Fibroblast of gingiva (primary cell): ENCODE data around the gene CYB561D1.
"Not testable (repeated sequence)": the region's sequence is repeated elsewhere in the genome, so short reads cannot be mapped to it uniquely, and the experiment has no call there.

Source experiments
- DNase-seq: peaks from one replicate; pipeline ENCODE4 v3.0.0-alpha.2; 2011; ENCODE audit warnings: low read depth

CYB561D1 gene

DNA sequence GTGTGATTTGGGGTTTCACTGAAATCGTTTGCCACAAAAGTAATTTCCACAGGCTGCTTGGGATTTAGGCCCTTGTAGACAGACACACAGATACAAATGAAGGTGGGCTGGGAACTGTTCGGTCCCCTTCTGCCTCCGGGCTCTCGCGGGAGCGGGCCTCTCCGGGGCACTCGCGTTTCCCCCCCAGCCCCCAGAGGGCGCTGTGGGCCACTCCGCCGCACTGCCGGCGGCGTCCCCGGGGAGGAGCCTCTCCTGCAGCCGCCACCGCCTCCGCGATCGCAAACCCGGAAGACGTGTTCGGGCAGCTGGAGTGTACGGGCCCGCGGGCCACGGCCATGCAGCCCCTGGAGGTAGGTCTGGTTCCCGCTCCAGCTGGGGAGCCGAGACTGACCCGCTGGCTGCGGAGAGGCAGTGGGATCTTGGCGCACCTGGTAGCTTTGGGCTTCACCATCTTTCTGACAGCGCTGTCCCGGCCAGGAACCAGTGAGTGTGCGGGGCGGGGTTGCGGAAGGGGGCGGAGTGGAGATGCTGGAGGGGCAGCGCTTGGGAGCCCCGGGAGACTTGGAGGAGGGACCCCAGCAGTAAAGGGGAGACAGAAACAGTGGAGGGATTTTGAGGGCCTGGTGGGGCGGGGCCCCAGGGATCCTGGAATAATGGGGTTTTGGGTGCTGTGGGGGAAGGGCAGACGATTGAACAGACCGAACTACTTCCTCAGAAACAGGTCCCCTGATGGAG is at the start of gene CYB561D1:
CYB561D1 (plus strand) TSS at position 290 of the 735 bp plus-strand sequence; CDS start at position 336, 46 bp downstream.
- DNase-seq, result peak; percentile 75

GRCh38 chr1:109444346-109444745 is 49.5 kb upstream of the CYB561D1 start:
- DNase-seq, result no peak

DNA sequence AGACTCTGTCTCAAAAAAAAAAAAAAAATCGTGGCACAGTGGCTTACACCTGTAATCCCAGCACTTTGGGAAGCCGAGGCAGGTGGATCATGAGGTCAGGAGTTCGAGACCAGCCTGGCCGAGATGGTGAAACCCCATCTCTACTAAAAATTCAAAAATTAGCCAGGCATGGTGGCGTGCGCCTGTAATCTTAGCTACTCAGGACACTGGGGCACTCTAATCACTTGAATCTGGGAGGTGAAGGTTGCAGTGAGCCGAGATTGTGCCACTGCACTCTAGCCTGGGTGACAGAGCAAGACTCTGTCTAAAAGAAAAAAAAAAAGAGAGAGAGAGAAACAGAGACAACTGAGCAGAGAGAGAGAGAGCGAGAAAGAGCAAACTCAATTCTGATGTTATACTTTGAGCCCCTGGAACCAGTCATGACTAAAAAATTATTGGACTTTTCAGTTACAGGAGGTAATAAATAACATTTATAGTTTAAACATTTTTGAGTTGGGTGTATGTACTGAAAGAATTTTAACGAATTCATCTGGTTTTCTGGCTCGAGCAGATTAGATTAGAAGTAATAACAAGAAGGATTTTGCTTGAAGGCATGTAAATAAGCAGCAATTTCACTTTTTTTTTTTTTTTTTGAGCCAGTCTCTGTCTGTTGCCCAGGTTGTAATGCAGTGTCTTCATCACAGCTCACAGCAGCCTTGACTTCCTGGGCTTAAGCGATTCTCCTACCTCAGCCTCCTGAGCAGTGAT is 47.8 kb upstream of the CYB561D1 start:
- not testable (repeated sequence) for DNase-seq

DNA sequence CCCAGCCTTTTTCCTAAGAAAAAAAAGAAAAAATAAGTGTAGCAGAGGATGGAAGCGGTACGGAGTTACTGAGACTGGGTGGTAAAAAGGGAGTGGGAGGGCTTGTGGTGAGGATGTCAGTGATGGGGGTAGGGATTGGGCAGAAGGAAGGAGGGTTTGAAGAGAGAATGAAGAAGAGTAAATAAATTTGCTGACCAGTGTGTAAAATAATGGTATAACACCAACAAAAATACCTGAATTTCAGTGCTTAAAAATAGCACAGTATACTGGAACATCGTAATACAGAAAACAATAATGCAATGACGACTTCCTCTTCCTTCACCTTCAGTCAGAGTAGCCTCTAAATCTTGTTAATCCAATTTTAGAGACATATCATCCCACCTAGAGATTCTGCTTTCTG is 46.4 kb upstream of the CYB561D1 start:
- DNase-seq, result no peak

GRCh38 chr1:109454497-109455133 is 39.3 kb upstream of the CYB561D1 start:
- no peak for DNase-seq

GRCh38 chr1:109457819-109458218 is 36.1 kb upstream of the CYB561D1 start:
- no peak for DNase-seq

DNA sequence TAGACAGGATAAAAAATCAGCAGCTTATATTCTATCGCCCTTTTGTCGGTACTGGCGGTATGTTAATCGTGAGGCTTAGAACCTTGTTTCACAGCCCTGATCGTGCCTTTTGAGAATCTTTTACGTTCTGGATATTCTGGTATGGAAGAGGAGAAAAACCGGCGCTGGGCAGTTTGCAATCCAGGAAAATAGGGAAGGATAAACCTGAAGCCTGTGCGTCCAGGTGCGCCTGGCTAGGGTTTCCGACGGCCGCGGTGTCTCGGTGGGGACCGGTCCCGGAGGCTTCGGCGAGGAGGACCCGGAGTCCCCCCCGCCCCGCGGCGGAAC is 27.8 kb upstream of the CYB561D1 start:
- no peak for DNase-seq

DNA sequence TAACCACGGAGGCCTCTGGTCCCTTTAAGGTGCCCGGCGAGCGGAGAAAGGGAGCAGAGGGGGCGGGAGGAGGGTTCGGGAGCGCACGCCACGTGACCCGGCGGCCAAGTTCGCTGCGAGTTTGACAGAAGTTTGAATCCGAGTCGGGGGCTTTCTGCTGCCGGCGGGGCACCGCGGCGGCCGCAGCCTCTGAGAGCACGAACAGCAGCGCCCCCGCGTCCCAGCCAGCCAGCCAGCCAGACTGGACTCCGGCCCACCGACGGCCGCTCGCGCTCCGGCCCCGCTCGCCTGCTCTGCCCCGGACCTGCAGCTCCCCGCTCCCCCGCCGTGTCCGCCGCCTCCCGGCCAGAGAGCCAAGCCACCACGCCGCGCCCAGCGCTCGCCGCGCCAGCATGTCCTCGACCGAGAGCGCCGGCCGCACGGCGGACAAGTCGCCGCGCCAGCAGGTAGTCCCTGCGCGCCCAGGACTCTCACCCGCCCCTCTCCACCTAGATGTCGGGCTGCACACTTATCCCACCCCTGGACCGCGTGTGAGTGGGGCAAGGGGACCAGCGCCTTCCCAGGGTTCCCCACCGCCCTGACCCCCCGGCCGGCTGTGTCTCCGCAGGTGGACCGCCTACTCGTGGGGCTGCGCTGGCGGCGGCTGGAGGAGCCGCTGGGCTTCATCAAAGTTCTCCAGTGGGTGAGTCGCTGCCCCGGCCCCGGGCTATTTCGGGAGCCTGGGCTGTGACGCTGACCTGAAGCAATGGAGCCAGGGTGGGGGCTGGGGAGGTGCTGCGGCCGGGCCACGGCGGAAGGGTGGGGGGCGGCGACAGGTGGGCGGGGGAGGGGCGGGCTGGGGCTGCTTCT is 27.2 kb upstream of the CYB561D1 start, which contains the start of gene SYPL2:
SYPL2 (plus strand) TSS at position 95 of the 849 bp plus-strand sequence; CDS start at position 393, 298 bp downstream.
- DNase-seq, result no peak

GRCh38 chr1:109467301-109467777 is 26.6 kb upstream of the CYB561D1 start:
- DNase-seq, result no peak

DNA sequence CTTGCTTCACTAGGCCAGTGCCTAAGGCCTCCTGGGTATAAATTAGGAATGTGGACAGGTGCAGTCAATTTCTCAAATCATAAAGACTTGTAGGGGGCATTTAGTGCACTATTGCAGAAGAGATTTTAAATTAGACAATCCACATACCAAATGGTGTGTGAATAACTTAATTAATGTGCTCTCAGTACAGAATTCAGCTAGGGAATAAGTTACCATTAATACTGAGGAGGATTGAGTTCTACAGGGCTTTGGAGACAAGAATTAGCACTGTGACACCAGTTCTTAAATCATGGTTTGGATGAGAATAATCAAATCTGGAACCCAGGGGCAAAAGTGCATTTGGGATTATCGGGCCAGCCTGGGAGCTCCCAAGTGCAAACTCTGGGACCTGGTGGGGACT is 25.8 kb upstream of the CYB561D1 start:
- no peak for DNase-seq

DNA sequence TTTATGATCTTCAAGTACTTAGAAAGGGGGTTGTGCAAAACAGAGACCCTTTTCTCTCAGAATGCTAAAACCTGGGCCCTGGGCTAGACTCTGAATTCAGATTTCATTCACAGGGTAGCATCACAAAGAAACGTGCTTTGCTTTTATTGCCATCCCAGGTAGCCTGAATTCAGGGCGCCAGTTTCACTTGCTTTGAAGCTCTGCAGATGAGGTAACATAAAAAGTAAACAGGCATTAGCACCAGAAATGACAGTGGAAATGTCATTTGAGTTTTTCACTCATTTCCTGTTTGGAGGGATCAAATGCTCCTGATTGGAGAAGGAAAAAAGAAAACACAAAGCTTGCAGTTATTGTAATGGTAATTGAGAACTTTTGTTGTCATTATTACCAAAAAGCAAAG is 25.0 kb upstream of the CYB561D1 start:
- DNase-seq, result no peak

- no peak for DNase-seq
These were observed 23.6 kb upstream of the CYB561D1 start for GRCh38 chr1:109470245-109470644.

DNA sequence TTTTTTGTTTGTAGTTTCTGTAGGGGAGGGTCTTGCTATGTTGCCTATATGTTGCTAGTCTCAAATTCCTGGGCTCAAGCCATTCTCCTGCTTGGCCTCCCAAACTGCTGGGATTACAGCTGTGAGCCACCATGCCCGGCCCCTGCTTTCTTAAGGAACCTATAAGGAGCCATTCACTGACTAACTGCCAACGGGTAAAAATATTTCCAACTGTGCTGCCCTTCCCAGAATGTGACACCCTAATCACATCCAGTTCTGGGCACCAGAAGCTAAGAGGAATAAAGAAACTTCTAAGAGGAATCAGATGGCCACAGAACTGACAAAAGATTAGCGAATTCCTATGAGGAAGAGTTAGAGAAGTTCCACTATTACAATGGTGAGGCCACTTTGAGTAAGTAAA is 21.1 kb upstream of the CYB561D1 start:
- no peak for DNase-seq

DNA sequence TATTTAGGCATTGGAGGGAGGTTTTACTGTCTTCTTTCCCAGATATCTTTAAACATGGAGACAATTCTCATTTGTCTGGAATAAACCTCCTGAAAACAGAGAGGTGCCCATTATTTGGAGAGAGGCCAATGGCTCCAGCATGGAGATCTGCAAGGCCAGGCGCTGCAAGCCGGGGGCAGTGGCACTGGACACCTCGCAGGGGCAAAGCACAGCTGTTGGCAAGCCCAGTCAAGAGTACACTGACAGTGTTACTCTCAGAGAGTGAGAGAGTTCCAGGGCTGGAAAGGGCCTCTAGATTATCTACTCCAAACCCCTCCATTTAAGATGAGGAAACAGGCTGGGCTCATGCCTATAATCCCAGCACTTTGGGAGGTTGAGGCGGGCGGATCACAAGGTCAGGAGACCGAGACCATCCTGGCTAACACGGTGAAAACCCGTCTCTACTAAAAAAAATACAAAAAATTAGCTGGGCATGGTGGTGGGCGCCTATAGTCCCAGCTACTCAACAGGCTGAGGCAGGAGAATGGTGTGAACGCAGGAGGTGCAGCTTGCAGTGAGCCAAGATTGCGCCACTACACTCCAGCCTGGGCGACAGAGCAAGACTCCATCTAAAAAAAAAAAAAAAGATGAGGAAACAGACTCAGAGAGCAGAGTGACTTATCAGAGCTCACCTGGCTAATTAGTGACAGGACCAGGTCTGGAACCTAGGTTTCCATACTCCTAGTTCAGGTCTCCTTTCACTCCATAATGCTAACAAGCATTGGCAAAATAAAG is 20.4 kb upstream of the CYB561D1 start:
- not testable (repeated sequence) for DNase-seq

- no peak for DNase-seq
These were observed 19.2 kb upstream of the CYB561D1 start for GRCh38 chr1:109474697-109475096.

- DNase-seq, result no peak
These were observed 18.6 kb upstream of the CYB561D1 start for GRCh38 chr1:109475261-109475660.

DNA sequence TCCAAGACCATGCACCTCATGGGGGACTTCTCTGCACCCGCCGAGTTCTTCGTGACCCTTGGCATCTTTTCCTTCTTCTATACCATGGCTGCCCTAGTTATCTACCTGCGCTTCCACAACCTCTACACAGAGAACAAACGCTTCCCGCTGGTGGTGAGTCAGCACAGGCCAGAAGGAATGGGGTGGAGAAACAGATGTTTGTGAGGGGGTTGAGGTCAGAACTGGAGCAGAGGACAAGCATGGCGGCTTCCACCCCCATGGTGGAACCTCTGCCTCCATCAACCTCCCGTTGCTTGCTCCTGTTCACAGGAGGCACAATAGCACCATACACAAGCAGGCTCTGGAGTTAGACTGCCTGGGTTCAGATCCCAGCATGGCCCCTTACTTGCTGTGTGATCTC is 17.1 kb upstream of the CYB561D1 start:
- DNase-seq, result no peak

- DNase-seq, result no peak
These were observed 16.1 kb upstream of the CYB561D1 start for GRCh38 chr1:109477821-109478220.

GRCh38 chr1:109478806-109479205 is 15.1 kb upstream of the CYB561D1 start:
- no peak for DNase-seq

GRCh38 chr1:109479311-109479710 is 14.6 kb upstream of the CYB561D1 start:
- DNase-seq, result no peak

DNA sequence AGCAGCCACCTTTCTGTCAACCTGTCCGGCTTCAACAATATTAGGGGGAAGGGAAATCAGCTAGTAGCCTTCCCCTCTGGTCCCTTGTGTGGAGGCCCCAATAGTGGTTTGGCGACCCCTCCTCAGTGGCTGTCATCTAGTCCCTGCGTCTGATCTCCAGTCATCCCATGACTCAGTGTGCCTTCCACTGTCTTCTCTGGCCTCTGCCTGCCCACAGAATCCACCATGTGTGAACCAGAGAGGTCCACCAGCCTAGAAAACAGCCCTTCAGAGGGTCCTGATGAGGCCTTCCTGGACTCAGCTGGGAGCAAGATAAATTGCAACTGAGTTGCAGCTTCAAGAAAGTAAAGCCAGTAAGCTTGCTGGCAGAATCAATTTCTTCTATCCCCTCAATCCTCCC is 14.0 kb upstream of the CYB561D1 start:
- DNase-seq, result no peak
